Uterus (tissue), 2 donors: Measurements from ENCODE around the gene RNF13.

Experiments used
- CTCF ChIP-seq, 4 experiments: fragments of 200-600 bp in 2 of 4; fragments of 450-650 bp in 2 of 4; sonication (generic) in 2 of 4; IDR thresholded peaks; one replicate each; pipeline ENCODE4 v1.5.1; 2016 to 2019; ENCODE audit warnings: antibody characterized with exemption in 4 of 4, mild to moderate bottlenecking in 2 of 4, moderate library complexity in 1 of 4
- POLR2A ChIP-seq, 2 donors: fragments of 450-650 bp; IDR thresholded peaks; one replicate each; pipeline ENCODE4 v1.6.1; 2016; ENCODE audit warnings: antibody characterized with exemption in 2 of 2, mild to moderate bottlenecking in 1 of 2, moderate library complexity in 1 of 2

GRCh38 chr3:149933858-149934257, 120.8 kb downstream of the RNF13 start:
- no peak for TF ChIP-seq CTCF (IDR thresholded peaks at IDR 0.05)
- no peak for TF ChIP-seq POLR2A (IDR thresholded peaks at IDR 0.05)
